Stomach (tissue), 9 donors: ENCODE measurements around the gene ELAVL1. TPM values are rescaled to one million over a fixed set of nuclear protein-coding genes. Genes with fewer than 3 reads are reported as not detected.

Experiments
- DNase-seq, 2 donors: peaks; one replicate each; pipeline versions ENCODE4 v3.0.0 to v3.0.0-alpha.2; 2013 to 2019
- H3K27ac ChIP-seq, 5 donors: fragments of 200-600 bp in 4 of 5; sonication (generic) in 4 of 5; one replicate each; pipeline ENCODE4 v1.5.1; 2013 to 2019; ENCODE audit warnings: mild to moderate bottlenecking in 1 of 5, moderate library complexity in 1 of 5
- H3K27me3 ChIP-seq, 3 donors: fragments of 200-600 bp; sonication (generic); one replicate each; pipeline ENCODE4 v1.5.1; 2017 to 2019; ENCODE audit warnings: mixed run types in 1 of 3
- H3K36me3 ChIP-seq, 4 donors: fragments of 200-600 bp; sonication (generic); 1 replicate in 3 of 4; 2 replicates in 1 of 4; pipeline ENCODE4 v1.5.1; 2016 to 2019
- H3K4me1 ChIP-seq, 4 donors: fragments of 200-600 bp; sonication (generic); one replicate each; pipeline ENCODE4 v1.5.1; 2016 to 2019
- H3K4me3 ChIP-seq, 4 donors: fragments of 200-600 bp; sonication (generic) in 3 of 4; one replicate each; pipeline ENCODE4 v1.5.1; 2016 to 2019; ENCODE audit warnings: mild to moderate bottlenecking in 1 of 4
- H3K9me3 ChIP-seq, 4 donors: fragments of 200-600 bp; sonication (generic); one replicate each; pipeline ENCODE4 v1.5.1; 2016 to 2019
- EP300 ChIP-seq: sonication (generic); formaldehyde crosslinking; IDR thresholded peaks from one replicate; pipeline ENCODE4 v1.6.1; 2017; ENCODE audit warnings: antibody characterized with exemption
- POLR2A ChIP-seq, 4 donors: fragments of 450-650 bp; IDR thresholded peaks; one replicate each; pipeline ENCODE4 v1.6.1; 2016; ENCODE audit warnings: antibody characterized with exemption in 4 of 4, control low read depth in 2 of 4, mild to moderate bottlenecking in 1 of 4, moderate library complexity in 1 of 4
- POLR2AphosphoS5 ChIP-seq, 3 donors: sonication (generic); formaldehyde crosslinking; IDR thresholded peaks; one replicate each; pipeline ENCODE4 v1.6.1; 2016; ENCODE audit warnings: antibody characterized with exemption in 3 of 3
- WGBS, 5 donors: extraction: QIAGEN DNeasy Blood & Tissue Kit in 3 of 5; methylation state at CpG; one replicate each; pipeline versions ENCODE4 v1.1.5 to v1.1.7; 2013 to 2018; 5-methylcytosine and 5-hydroxymethylcytosine counted together
- intact Hi-C: fragments of 100-400 bp; cut with DNase I; formaldehyde crosslinking; loops from one replicate; pipeline ENCODE4 v1.15.1; 2023; ENCODE audit warnings: low total_unique reads
- polyA plus RNA-seq, 3 donors: library from polyadenylated mRNA; stranded (reverse); fragments of 200-250 nt; gene quantifications; one replicate each; pipeline ENCODE4 v1.2.3, GENCODE V29; 2013
- total RNA-seq, 5 donors: library from RNA; depleted of rRNA; stranded (reverse); fragments of >200 nt; gene quantifications; one replicate each; pipeline versions ENCODE4 v1.1.0 to v1.2.3, GENCODE V29; 2014 to 2016
- TF ChIP-seq, protein P1 (sequence below), 7 experiments: fragments of 450-650 bp in 4 of 7; fragments of 200-600 bp in 3 of 7; sonication (generic) in 3 of 7; IDR thresholded peaks; one replicate each; pipeline ENCODE4 v1.5.1; 2016 to 2019; ENCODE audit warnings: antibody characterized with exemption in 7 of 7, control low read depth in 2 of 7, mild to moderate bottlenecking in 1 of 7
- donor health status: healthy with polysubstance abuse.
- donor health status: Bipolar disorder and iron deficiency.
- donor health status: healthy.

ELAVL1 gene
- total and polyA plus RNA-seq, 8 donors, result 11.2 to 50.2 (median 19.3) TPM

DNA sequence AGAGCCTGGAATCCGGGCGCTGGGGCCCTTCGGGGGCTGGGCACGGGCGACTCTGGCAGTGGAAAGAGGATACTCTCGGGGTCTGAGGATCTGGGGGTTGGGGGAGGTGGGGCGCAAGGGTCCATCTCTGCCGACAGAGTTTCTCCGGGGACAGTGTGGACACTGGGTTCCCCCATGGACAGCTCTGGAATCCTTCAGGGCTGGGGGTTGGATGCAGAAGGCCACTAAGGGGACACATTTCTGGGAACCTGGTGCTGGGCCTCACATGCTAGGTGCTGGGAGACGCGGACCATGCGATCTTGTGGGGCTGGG, 88.5 kb downstream of the ELAVL1 start:
- DNase-seq, result no peak
- peak overlapping the region in 2 of 5 donors; percentile 29 to 65 for H3K27ac ChIP-seq
- peak overlapping the region; percentile 33 to 51 (median 40) for H3K4me3 ChIP-seq
- intact Hi-C loops, result no loop called here
- peaks cover 15 to 23% (median 20%) of the 10 kb centered on the region in 4 donors for H3K36me3 ChIP-seq
- WGBS, 5 donors, result 0 to 16% (median 7%) methylated on average over 7 to 12 of the region's 12 CpGs; no CpG with 5 or more reads in 1 of the 5 donors
- H3K27me3 ChIP-seq, result peaks cover 12 to 71% (median 52%) of the 10 kb centered on the region in 3 donors
- TF ChIP-seq, protein P1, sequence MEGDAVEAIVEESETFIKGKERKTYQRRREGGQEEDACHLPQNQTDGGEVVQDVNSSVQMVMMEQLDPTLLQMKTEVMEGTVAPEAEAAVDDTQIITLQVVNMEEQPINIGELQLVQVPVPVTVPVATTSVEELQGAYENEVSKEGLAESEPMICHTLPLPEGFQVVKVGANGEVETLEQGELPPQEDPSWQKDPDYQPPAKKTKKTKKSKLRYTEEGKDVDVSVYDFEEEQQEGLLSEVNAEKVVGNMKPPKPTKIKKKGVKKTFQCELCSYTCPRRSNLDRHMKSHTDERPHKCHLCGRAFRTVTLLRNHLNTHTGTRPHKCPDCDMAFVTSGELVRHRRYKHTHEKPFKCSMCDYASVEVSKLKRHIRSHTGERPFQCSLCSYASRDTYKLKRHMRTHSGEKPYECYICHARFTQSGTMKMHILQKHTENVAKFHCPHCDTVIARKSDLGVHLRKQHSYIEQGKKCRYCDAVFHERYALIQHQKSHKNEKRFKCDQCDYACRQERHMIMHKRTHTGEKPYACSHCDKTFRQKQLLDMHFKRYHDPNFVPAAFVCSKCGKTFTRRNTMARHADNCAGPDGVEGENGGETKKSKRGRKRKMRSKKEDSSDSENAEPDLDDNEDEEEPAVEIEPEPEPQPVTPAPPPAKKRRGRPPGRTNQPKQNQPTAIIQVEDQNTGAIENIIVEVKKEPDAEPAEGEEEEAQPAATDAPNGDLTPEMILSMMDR (IDR thresholded peaks at IDR 0.05), result no peak
- TF ChIP-seq POLR2AphosphoS5 (IDR thresholded peaks at IDR 0.05), result no peak
- no peak for TF ChIP-seq POLR2A (IDR thresholded peaks at IDR 0.05)
- no peak for TF ChIP-seq EP300
- no peaks in the 10 kb centered on the region for H3K9me3 ChIP-seq
- H3K4me1 ChIP-seq, result peaks cover 43 to 66% (median 53%) of the 10 kb centered on the region in 4 donors

DNA sequence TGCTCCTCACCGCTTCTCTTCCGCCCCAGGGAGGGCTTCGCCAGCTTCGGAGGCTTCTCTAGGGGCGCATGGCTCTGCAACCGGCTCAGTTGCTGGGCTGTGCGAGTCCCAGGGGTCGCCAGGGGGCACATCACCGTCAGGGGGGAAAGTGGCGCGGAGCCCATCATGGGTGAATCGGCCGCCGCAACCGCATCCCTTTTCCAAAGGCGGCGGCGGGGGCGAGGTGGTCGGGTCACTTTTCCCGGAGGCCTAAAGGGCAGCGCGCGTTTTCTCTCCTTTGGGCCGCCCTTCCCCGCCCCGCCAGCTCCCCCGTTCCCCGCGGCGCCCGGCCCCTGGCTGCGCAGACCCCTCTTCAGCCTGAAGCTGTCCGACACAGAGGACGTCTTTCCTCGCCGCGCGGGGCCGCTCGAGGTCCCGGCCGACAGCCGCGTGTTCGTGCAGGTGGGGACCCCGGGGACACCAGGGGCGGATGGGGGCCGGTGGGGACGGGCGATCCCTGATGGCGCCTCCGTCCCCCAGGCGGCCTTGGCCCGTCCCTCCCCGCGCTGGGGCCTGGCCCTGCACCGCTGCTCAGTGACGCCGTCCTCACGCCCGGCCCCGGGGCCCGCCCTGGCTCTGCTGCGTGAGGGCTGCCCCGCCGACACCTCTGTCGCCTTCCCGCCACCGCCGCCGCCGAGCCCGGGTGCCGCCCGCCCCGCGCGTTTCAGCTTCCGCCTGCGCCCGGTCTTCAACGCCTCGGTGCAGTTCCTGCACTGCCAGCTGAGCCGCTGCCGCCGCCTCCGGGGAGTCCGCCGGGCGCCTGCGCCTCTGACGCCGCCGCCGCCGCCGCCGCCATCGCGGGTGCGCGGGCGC, 89.1 kb downstream of the ELAVL1 start:
- Histone ChIP-seq H3K9me3 (no peaks in the 10 kb centered on the region), H3K27ac (peak overlapping the region in 2 of 5 donors; percentile 29 to 65), H3K36me3 (peaks cover 19 to 26% (median 24%) of the 10 kb centered on the region in 4 donors), H3K4me3 (peak overlapping the region; percentile 33 to 51 (median 40)), H3K4me1 (peaks cover 37 to 60% (median 47%) of the 10 kb centered on the region in 4 donors), H3K27me3 (peaks cover 12 to 74% (median 52%) of the 10 kb centered on the region in 3 donors)
- intact Hi-C loops, result no loop called here
- 0 to 1% (median 1%) methylated on average over 13 to 104 of the region's 104 CpGs for WGBS, 5 donors
- TF ChIP-seq POLR2A (IDR thresholded peaks at IDR 0.05), result no peak
- TF ChIP-seq POLR2AphosphoS5 (IDR thresholded peaks at IDR 0.05), result no peak
- TF ChIP-seq, protein P1 (IDR thresholded peaks at IDR 0.05), result no peak
- TF ChIP-seq EP300, result no peak
- peak; percentile 42 to 77 for DNase-seq

DNA sequence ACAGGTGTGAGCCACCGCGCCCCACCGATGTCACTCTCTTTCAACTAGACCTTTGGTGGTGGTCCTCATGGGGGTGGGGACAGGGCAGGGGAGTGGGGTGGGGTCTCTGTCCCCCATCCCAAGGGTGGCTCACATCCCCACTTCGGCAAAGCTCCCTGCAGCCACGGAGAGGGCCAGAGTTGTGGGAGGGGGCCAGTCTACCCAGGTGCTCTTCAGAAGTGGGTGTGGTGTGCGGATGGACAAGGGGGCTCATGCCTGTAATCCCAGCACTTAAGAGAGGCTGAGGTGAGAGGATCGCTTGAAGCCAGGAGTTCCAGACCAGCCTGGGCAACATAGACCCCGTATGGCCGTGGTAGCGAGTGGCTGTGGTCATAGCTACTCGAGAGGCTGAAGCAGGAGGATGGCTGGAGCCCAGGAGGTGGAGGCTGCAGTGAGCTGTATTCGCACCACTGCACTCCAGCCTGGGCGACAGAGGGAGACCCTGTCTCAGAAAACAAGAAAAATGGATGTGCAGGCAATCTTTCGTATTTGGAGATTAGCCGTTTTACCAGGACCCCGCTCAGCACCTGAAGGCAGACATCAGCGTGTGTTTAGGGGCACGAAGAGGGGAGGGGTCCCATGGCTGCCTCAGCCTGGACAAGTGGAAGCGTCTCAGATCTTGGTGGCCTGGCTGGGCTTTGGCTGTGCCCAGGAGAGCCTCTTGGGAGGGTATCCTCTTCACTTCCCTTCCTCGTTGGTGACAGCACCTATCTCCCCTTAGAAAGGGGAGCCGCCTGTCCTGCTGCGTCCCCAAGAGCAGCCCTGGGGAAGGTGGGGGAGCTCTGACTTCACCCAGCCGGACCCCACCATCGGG, 90.0 kb downstream of the ELAVL1 start:
- no peaks in the 10 kb centered on the region for H3K9me3 ChIP-seq
- H3K4me1 ChIP-seq, result peaks cover 32 to 55% (median 41%) of the 10 kb centered on the region in 4 donors
- no peak for TF ChIP-seq POLR2A (IDR thresholded peaks at IDR 0.05)
- peaks cover 12 to 83% (median 52%) of the 10 kb centered on the region in 3 donors for H3K27me3 ChIP-seq
- H3K36me3 ChIP-seq, result peaks cover 27 to 35% (median 33%) of the 10 kb centered on the region in 4 donors
- no peak for DNase-seq
- no peak overlapping the region for H3K27ac ChIP-seq
- intact Hi-C loops, result no loop called here
- peak overlapping the region in 2 of 4 donors; percentile 47 to 51 for H3K4me3 ChIP-seq
- 39 to 48% (median 44%) methylated on average over 22 to 24 of the region's 24 CpGs for WGBS, 5 donors

DNA sequence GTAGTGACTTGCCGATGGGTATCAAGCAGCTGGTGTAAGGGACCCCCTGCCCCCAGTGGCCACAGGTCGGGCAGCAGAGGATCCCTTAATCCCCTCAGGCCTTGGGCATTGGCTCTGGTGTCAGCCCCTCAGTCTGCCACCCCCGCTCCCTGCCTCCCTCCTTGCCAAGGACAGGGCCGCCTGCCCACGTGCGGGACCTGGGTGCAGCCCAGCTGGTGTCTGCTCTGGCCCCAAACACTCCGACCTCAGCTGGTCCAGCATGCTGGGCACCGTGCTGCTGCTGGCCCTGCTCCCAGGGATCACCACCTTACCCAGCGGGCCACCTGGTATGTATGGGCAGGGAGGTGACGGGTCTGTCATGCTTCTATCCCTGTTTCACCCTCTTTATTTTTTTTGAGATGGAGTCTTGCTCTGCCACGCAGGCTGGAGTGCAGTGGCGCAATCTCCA, 90.8 kb downstream of the ELAVL1 start, which contains the start of gene TGFBR3L:
TGFBR3L (plus strand) TSS at position 233 of the 448 bp plus-strand sequence.
- DNase-seq, result no peak

More for the DNA sequence above, 90.8 kb downstream of the ELAVL1 start, which contains the start of gene TGFBR3L:
- TF ChIP-seq EP300 (no peak), POLR2AphosphoS5 (IDR thresholded peaks at IDR 0.05) (no peak), POLR2A (IDR thresholded peaks at IDR 0.05) (no peak)
- TF ChIP-seq, protein P1 (IDR thresholded peaks at IDR 0.05), result no peak
- Histone ChIP-seq H3K4me1 (peaks cover 28 to 51% (median 36%) of the 10 kb centered on the region in 4 donors), H3K27ac (no peak within 1 kb of the TSS), H3K4me3 (no peak within 1 kb of the TSS), H3K9me3 (no peaks in the 10 kb centered on the region), H3K27me3 (peaks cover 12 to 81% (median 52%) of the 10 kb centered on the region in 3 donors), H3K36me3 (peaks cover 35 to 43% (median 41%) of the 10 kb centered on the region in 4 donors)
- 37 to 57% (median 46%) methylated on average over 7 to 12 of the region's 12 CpGs for WGBS, 5 donors
- intact Hi-C loops, result no loop called here
